Right cardiac atrium (tissue), 5 donors: Measurements from ENCODE around the gene ATG16L2. TPM values are rescaled to one million over a fixed set of nuclear protein-coding genes. Genes with fewer than 3 reads are reported as not detected.
A peak's percentile ranks its signal among the peaks of the same experiment; 100 is the strongest.

Experiments used
- ATAC-seq, 2 donors: fragments of 200-7000 bp; cut with Tn5 transposase; one replicate each; pipeline versions ENCODE4 v1.8.0 to v1.9.1; 2020; ENCODE audit warnings: moderate library complexity in 2 of 2, mild to moderate bottlenecking in 1 of 2
- DNase-seq, 3 donors: peaks; one replicate each; pipeline ENCODE4 v3.0.0-alpha.2; 2020
- H3K27ac ChIP-seq: one replicate; pipeline ENCODE4 v1.5.1; 2013; ENCODE audit warnings: mild to moderate bottlenecking, low read length, control low read depth, moderate library complexity
- H3K27me3 ChIP-seq: one replicate; pipeline ENCODE4 v1.6.1; 2013; ENCODE audit not compliant: control insufficient read depth, insufficient read depth
- H3K4me1 ChIP-seq: one replicate; pipeline ENCODE4 v1.6.1; 2013; ENCODE audit warnings: low read length; ENCODE audit not compliant: control insufficient read depth, insufficient read depth
- H3K4me3 ChIP-seq: one replicate; pipeline ENCODE4 v1.5.1; 2013; ENCODE audit warnings: low read length, control low read depth
- H3K9me3 ChIP-seq: one replicate; pipeline ENCODE4 v1.6.1; 2013; ENCODE audit warnings: low read length; ENCODE audit not compliant: control insufficient read depth
- WGBS: extraction: QIAGEN DNeasy Blood & Tissue Kit; methylation state at CpG from one replicate; pipeline ENCODE4 v1.1.7; 2013; 5-methylcytosine and 5-hydroxymethylcytosine counted together
- intact Hi-C, 4 donors: fragments of 100-400 bp; cut with DNase I; formaldehyde crosslinking; loops; one replicate each; pipeline versions ENCODE4 v1.11.0 to v1.14.0; 2022 to 2023
- polyA plus RNA-seq: library from polyadenylated mRNA; stranded (reverse); fragments of 200-250 nt; gene quantifications from one replicate; pipeline ENCODE4 v1.2.3, GENCODE V29; 2013
- total RNA-seq, 4 donors: library from RNA; stranded (reverse); fragmentation: NEBNext Ultra II Directional; extraction: Animal tissue kit (Norgen Biotek cat#: 25700); gene quantifications; one replicate each; pipeline ENCODE4 v1.2.1, GENCODE V29; 2021
- donor health status: healthy with polysubstance abuse.
- donor health status: DM: no; HTN: yes; CAD: no.
- donor health status: DM: no; HTN: no; CAD: no.
- donor health status: DM: no; HTN: yes; CAD: no; lungs with severe emphysema.
- donor health status: DM: yes; HTN: yes; CAD: no.

The ATG16L2 gene
- total and polyA plus RNA-seq, 5 donors = 11.9 to 23.9 (median 19.1) TPM

DNA sequence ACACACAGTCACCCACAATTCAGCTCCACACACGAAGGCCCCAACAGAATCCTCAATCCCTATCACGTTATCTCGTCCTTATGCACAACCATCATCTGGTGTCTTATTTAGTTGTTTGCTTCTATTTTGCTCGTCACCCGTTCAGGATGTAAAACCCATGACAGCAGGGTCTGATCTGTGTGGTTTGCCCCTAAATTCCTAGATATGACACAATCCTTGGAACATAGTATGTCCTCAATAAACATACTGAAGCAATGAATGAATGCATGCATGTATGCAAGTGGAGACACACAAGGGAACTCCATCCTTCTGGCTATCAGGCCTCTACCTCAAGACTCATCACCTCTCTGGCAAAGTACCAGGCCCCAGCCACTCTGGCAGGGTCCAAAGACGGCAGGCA is 40.5 kb upstream of the ATG16L2 start:
- no peak overlapping the region for H3K4me3 ChIP-seq
- no peaks in the 10 kb centered on the region for H3K9me3 ChIP-seq
- no peak for ATAC-seq
- H3K4me1 ChIP-seq = peaks cover 23% of the 10 kb centered on the region
- intact Hi-C loops = no loop called here
- no peaks in the 10 kb centered on the region for H3K27me3 ChIP-seq
- no peak for DNase-seq
- WGBS = 49% methylated on average over 6 of the region's 6 CpGs
- H3K27ac ChIP-seq = peak overlapping the region; percentile 53

GRCh38 chr11:72774499-72774898 is 39.7 kb upstream of the ATG16L2 start:
- Histone ChIP-seq H3K27me3 (no peaks in the 10 kb centered on the region), H3K4me3 (no peak overlapping the region), H3K4me1 (peaks cover 23% of the 10 kb centered on the region), H3K27ac (no peak overlapping the region), H3K9me3 (no peaks in the 10 kb centered on the region)
- no peak for ATAC-seq
- intact Hi-C loops = no loop called here
- WGBS = 80% methylated on average over 6 of the region's 6 CpGs
- DNase-seq = no peak

DNA sequence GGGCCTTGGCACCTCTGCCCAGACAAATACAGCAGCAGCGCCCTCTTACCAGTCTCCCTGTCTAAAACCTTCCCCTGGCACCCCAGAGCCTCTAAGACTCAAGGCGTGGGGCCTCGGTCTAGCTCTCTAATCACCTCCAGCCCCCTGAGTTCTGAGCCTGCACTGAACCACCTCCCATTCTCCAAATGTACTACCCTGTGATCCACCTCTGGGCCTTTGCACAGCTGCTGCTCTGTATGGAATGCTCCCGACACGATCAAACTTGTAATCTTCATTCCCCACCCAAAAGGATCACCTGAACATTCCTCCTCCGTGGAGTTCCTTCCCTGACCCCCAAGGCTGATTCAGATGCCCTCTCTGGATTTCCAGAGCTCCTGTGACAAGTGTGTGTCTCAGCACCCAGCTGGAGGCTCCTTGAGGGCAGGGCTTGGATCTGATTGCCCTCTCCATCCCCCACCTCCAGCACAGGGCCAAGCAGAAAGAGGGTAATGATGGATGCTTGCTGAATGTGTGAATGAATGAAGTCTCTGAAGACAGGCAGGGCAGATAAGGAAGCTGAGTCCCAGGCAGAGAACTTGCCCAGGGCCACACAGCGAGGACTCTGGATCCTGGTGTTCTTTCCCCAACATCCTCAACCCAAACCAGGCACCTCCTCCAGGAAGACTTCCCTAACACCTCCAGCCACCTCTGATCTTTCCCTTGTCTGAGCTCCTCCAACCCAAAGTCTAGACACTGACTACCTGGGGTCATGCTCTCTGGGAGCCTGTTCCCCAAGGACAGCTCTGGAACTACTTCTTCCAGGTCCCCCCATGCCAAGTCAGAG is 38.7 kb upstream of the ATG16L2 start:
- Histone ChIP-seq H3K9me3 (no peaks in the 10 kb centered on the region), H3K4me3 (no peak overlapping the region), H3K4me1 (peaks cover 23% of the 10 kb centered on the region), H3K27ac (peak overlapping the region; percentile 6), H3K27me3 (no peaks in the 10 kb centered on the region)
- ATAC-seq (no peak), DNase-seq (peak in 1 of 3 donors; percentile 6)
- 95% methylated on average over 7 of the region's 7 CpGs for WGBS
- intact Hi-C loops = no loop called here

- no peak for ATAC-seq
- Histone ChIP-seq H3K9me3 (no peaks in the 10 kb centered on the region), H3K27ac (peak overlapping the region; percentile 6), H3K4me3 (no peak overlapping the region), H3K27me3 (no peaks in the 10 kb centered on the region), H3K4me1 (peaks cover 23% of the 10 kb centered on the region)
- intact Hi-C loops = no loop called here
- peak in 1 of 3 donors; percentile 37 for DNase-seq
- 85% methylated on average over 9 of the region's 9 CpGs for WGBS
Observed at GRCh38 chr11:72776117-72776843, 37.9 kb upstream of the ATG16L2 start.

- no peak overlapping the region for H3K4me3 ChIP-seq
- intact Hi-C loops = no loop called here
- WGBS = 63% methylated on average over 7 of the region's 7 CpGs
- H3K27ac ChIP-seq = peak overlapping the region; percentile 47
- no peaks in the 10 kb centered on the region for H3K9me3 ChIP-seq
- ATAC-seq (peak; percentile 9 to 23), DNase-seq (peak in 1 of 3 donors; percentile 70)
- peaks cover 20% of the 10 kb centered on the region for H3K4me1 ChIP-seq
- no peaks in the 10 kb centered on the region for H3K27me3 ChIP-seq
Observed at GRCh38 chr11:72776844-72777754, 37.1 kb upstream of the ATG16L2 start.

DNA sequence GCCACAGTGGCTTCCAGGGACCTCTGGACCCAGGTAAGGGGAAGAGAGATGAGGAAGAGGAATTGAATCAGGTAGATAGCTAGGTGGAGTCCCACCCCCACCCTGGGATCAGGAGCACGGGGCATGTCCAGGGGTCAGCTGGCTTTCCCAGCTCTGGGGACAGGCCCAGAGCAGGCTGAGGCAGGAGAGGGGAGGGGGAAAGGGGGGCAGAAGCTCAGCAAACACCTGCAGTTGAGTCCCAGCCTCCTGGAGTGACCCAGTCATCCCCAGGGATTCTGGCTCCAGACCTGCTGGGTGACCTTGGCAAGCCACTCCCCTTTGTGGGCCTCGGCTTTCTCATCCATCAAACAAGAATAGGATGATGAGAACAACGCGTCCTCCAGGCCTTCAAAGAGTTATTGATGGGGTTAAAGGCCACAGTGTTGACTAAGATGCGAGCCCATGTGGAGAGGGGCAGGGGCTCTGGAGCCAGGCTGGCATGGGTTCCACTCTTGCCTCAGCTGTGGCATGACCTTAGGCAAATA is 36.4 kb upstream of the ATG16L2 start:
- Histone ChIP-seq H3K4me1 (peaks cover 16% of the 10 kb centered on the region), H3K27ac (peak overlapping the region; percentile 47), H3K4me3 (no peak overlapping the region), H3K9me3 (no peaks in the 10 kb centered on the region), H3K27me3 (no peaks in the 10 kb centered on the region)
- 73% methylated on average over 5 of the region's 5 CpGs for WGBS
- DNase-seq = peak in 1 of 3 donors; percentile 26
- ATAC-seq = no peak
- intact Hi-C loops = no loop called here

GRCh38 chr11:72778535-72779494 is 35.4 kb upstream of the ATG16L2 start:
- ATAC-seq = no peak
- peak in 1 of 3 donors; percentile 16 for DNase-seq
- H3K4me3 ChIP-seq = no peak overlapping the region
- no peaks in the 10 kb centered on the region for H3K9me3 ChIP-seq
- 94% methylated on average over 7 of the region's 7 CpGs for WGBS
- no peaks in the 10 kb centered on the region for H3K27me3 ChIP-seq
- H3K4me1 ChIP-seq = peaks cover 11% of the 10 kb centered on the region
- intact Hi-C loops = no loop called here
- H3K27ac ChIP-seq = no peak overlapping the region

DNA sequence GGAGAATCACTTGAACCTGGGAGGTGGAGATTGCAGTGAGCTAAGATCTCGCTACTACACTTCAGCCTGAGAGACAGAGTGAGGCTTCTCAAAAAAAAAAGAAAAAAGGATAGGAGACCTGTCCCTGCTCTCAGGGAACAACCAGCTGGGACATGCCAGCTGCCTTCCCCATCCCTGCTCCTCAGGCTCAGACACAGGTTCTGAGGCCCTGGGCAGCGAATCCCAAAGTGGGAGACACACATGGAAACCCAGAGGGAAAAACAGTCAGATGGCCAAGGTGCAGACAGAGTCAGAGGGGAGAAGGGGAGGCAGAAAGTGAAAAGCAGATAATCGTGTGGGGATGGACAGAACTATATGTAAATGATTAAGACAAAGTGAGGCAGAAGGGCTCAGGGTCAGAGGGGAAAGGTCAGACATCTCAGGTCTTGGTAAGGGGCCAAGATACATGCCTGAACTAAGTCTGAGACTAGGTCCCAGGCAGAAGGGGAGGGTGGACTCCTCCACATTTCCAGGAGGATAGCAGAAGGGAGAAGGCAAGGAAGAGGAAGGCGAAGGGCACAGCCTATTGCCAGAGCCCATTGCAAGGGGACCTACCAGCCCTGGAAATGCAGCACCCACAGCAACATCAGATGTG is 34.6 kb upstream of the ATG16L2 start:
- H3K27me3 ChIP-seq = no peaks in the 10 kb centered on the region
- no peaks in the 10 kb centered on the region for H3K9me3 ChIP-seq
- H3K27ac ChIP-seq = no peak overlapping the region
- WGBS = 92% methylated on average over 4 of the region's 4 CpGs
- DNase-seq (peak in 1 of 3 donors; percentile 19), ATAC-seq (no peak)
- intact Hi-C loops = no loop called here
- peaks cover 11% of the 10 kb centered on the region for H3K4me1 ChIP-seq
- no peak overlapping the region for H3K4me3 ChIP-seq

- intact Hi-C loops = no loop called here
- WGBS = 92% methylated on average over 10 of the region's 10 CpGs
- Histone ChIP-seq H3K27me3 (no peaks in the 10 kb centered on the region), H3K4me3 (peak overlapping the region; percentile 94), H3K4me1 (peaks cover 11% of the 10 kb centered on the region), H3K27ac (no peak overlapping the region), H3K9me3 (no peaks in the 10 kb centered on the region)
- DNase-seq (peak in 1 of 3 donors; percentile 43), ATAC-seq (peak in 1 of 2 donors; percentile 2)
Observed at GRCh38 chr11:72780296-72781062, 33.7 kb upstream of the ATG16L2 start.
